NB4 (cell line): ENCODE measurements around the gene LILRA6.

Source experiments
- DNase-seq: peaks from one replicate; pipeline ENCODE4 v3.0.0; 2010; ENCODE audit warnings: low read depth
- H3K4me3 ChIP-seq: one replicate; pipeline ENCODE4 v1.5.1; 2011; ENCODE audit warnings: mild to moderate bottlenecking, low read depth, low read length, moderate library complexity
- CTCF ChIP-seq: IDR thresholded peaks from one replicate; pipeline ENCODE4 v1.5.1; 2012; ENCODE audit warnings: low read depth, low read length
- MAX ChIP-seq: IDR thresholded peaks from 2 replicates; pipeline ENCODE4 v1.6.1; 2011; ENCODE audit warnings: low read depth, low read length
- MYC ChIP-seq: IDR thresholded peaks from 2 replicates; pipeline ENCODE4 v1.6.1; 2011; ENCODE audit warnings: low read depth, low read length
- POLR2A ChIP-seq: IDR thresholded peaks from 2 replicates; pipeline ENCODE4 v1.6.1; 2011; ENCODE audit warnings: mild to moderate bottlenecking; ENCODE audit not compliant: insufficient read length; ENCODE audit errors: extremely low read depth

Gene LILRA6

GRCh38 chr19:54256250-54257115 lies 13.9 kb upstream of the LILRA6 start:
- TF ChIP-seq MAX = no peak
- TF ChIP-seq POLR2A = no peak
- TF ChIP-seq MYC = no peak
- no peak for TF ChIP-seq CTCF
- no peak overlapping the region for H3K4me3 ChIP-seq
- no peak for DNase-seq

GRCh38 chr19:54255105-54255775 lies 12.7 kb upstream of the LILRA6 start:
- DNase-seq = no peak
- no peak overlapping the region for H3K4me3 ChIP-seq
- no peak for TF ChIP-seq CTCF
- TF ChIP-seq MAX = no peak
- TF ChIP-seq POLR2A = no peak
- no peak for TF ChIP-seq MYC

GRCh38 chr19:54254195-54254906 lies 11.8 kb upstream of the LILRA6 start:
- TF ChIP-seq MAX (no peak), POLR2A (no peak), CTCF (no peak), MYC (no peak)
- H3K4me3 ChIP-seq = no peak overlapping the region
- no peak for DNase-seq

GRCh38 chr19:54253331-54254194 lies 11.0 kb upstream of the LILRA6 start:
- TF ChIP-seq POLR2A (no peak), MYC (no peak)
- no peak for DNase-seq
- H3K4me3 ChIP-seq = no peak overlapping the region

GRCh38 chr19:54252845-54253244 lies 10.3 kb upstream of the LILRA6 start:
- TF ChIP-seq CTCF (no peak), MYC (no peak), POLR2A (no peak), MAX (no peak)
- H3K4me3 ChIP-seq = no peak overlapping the region
- DNase-seq = no peak
